Thyroid gland (tissue), 4 donors: Measurements from ENCODE around the gene GALNT13.

ENCODE experiments used
- POLR2A ChIP-seq, 2 donors: fragments of 450-650 bp; IDR thresholded peaks; one replicate each; pipeline ENCODE4 v1.6.1; 2017; ENCODE audit warnings: antibody characterized with exemption in 2 of 2, mild to moderate bottlenecking in 2 of 2, moderate library complexity in 1 of 2
- TF ChIP-seq, protein P1 (sequence below), 6 experiments: fragments of 200-600 bp in 3 of 6; fragments of 450-650 bp in 3 of 6; sonication (generic) in 3 of 6; IDR thresholded peaks; one replicate each; pipeline ENCODE4 v1.5.1; 2016 to 2019; ENCODE audit warnings: antibody characterized with exemption in 6 of 6, mild to moderate bottlenecking in 2 of 6, inconsistent platforms in 1 of 6, moderate library complexity in 1 of 6

DNA sequence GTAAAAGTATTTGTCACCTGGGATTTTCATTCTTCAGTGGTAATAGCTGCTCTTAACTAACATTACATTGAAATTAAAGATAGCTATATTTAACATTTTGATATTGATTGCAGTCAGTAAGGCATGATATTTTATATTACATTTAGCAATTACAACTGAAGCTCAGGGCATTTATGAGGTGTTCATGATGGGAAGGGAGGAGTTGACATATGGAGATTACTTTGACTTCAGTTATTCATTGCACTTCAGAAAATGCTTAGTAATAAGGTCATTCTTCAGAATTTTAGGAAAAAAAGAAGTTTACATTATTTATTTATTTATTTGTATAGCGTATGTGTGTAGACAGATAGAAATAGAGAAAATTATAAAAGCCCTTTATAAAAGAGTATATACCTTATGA is 352.0 kb downstream of the GALNT13 start:
- no peak for TF ChIP-seq POLR2A (IDR thresholded peaks at IDR 0.05)
- TF ChIP-seq, protein P1, sequence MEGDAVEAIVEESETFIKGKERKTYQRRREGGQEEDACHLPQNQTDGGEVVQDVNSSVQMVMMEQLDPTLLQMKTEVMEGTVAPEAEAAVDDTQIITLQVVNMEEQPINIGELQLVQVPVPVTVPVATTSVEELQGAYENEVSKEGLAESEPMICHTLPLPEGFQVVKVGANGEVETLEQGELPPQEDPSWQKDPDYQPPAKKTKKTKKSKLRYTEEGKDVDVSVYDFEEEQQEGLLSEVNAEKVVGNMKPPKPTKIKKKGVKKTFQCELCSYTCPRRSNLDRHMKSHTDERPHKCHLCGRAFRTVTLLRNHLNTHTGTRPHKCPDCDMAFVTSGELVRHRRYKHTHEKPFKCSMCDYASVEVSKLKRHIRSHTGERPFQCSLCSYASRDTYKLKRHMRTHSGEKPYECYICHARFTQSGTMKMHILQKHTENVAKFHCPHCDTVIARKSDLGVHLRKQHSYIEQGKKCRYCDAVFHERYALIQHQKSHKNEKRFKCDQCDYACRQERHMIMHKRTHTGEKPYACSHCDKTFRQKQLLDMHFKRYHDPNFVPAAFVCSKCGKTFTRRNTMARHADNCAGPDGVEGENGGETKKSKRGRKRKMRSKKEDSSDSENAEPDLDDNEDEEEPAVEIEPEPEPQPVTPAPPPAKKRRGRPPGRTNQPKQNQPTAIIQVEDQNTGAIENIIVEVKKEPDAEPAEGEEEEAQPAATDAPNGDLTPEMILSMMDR (IDR thresholded peaks at IDR 0.05), result no peak
